NOMO-1 (cell line): ENCODE data around the gene NEURL2.
A peak's percentile ranks its signal among the peaks of the same experiment; 100 is the strongest.
"Not testable (repeated sequence)": the region's sequence is repeated elsewhere in the genome, so short reads cannot be mapped to it uniquely, and the experiment has no call there.

ENCODE experiments used
- DNase-seq, 2 experiments: peaks; one replicate each; lab custom pipeline; 2025; ENCODE audit not compliant: unreplicated experiment in 2 of 2; lab: John Stamatoyannopoulos, UW

NEURL2 gene

GRCh38 chr20:45890985-45891983, at the start of gene NEURL2, which contains the start of gene CTSA:
TSS of gene NEURL2 (minus strand) at chr20:45891208. CDS start at chr20:45890991, 217 bp downstream.
TSS of gene CTSA (plus strand) at chr20:45891335. CDS start at chr20:45891569, 234 bp downstream.
- peak; percentile 59 to 70 for DNase-seq

GRCh38 chr20:45940469-45940868, 49.5 kb upstream of the NEURL2 start:
- DNase-seq: no peak

GRCh38 chr20:45940053-45940452, 49.0 kb upstream of the NEURL2 start:
- DNase-seq: no peak

GRCh38 chr20:45938727-45939438, 47.9 kb upstream of the NEURL2 start:
- no peak for DNase-seq

GRCh38 chr20:45937765-45938164, 46.8 kb upstream of the NEURL2 start:
- DNase-seq: no peak

GRCh38 chr20:45935416-45936046, 44.5 kb upstream of the NEURL2 start:
- no peak for DNase-seq

- DNase-seq: peak; percentile 95 to 96
Measured at GRCh38 chr20:45934586-45935415, 43.8 kb upstream of the NEURL2 start, which contains the start of gene PCIF1. TSS of gene PCIF1 (plus strand) at chr20:45934683. CDS start at chr20:45939000, 4,317 bp downstream.

- no peak for DNase-seq
Measured at GRCh38 chr20:45934046-45934585, 43.1 kb upstream of the NEURL2 start.

- DNase-seq: peak; percentile 48 to 54
Measured at GRCh38 chr20:45933266-45934045, 42.4 kb upstream of the NEURL2 start.

GRCh38 chr20:45931680-45932079, 40.7 kb upstream of the NEURL2 start:
- not testable (repeated sequence) for DNase-seq

- no peak for DNase-seq
Measured at GRCh38 chr20:45927071-45927878, 36.3 kb upstream of the NEURL2 start.

- no peak for DNase-seq
Measured at GRCh38 chr20:45926731-45927070, 35.7 kb upstream of the NEURL2 start.

GRCh38 chr20:45925821-45926506, 35.0 kb upstream of the NEURL2 start:
- DNase-seq: no peak

- DNase-seq: no peak
Measured at GRCh38 chr20:45924391-45925261, 33.6 kb upstream of the NEURL2 start.

GRCh38 chr20:45921337-45922189, 30.6 kb upstream of the NEURL2 start:
- DNase-seq: no peak
